Panc1 (cell line): ENCODE measurements around the gene OR52K2.

ENCODE experiments used
- CTCF ChIP-seq: fragments of 450-650 bp; IDR thresholded peaks from 2 replicates; pipeline ENCODE4 v1.5.1; 2017; ENCODE audit warnings: mild to moderate bottlenecking
- REST ChIP-seq, 2 experiments: IDR thresholded peaks; 2 replicates each; pipeline ENCODE4 v1.6.1; 2011 to 2012; ENCODE audit warnings: low read depth in 2 of 2, control low read depth in 1 of 2, low read length in 1 of 2, mild to moderate bottlenecking in 1 of 2, moderate library complexity in 1 of 2; ENCODE audit not compliant: insufficient read depth in 1 of 2
- TCF7L2 ChIP-seq: IDR thresholded peaks from 2 replicates; pipeline ENCODE4 v1.6.1; 2011; ENCODE audit warnings: mild to moderate bottlenecking, low read depth, low read length, inconsistent platforms

DNA sequence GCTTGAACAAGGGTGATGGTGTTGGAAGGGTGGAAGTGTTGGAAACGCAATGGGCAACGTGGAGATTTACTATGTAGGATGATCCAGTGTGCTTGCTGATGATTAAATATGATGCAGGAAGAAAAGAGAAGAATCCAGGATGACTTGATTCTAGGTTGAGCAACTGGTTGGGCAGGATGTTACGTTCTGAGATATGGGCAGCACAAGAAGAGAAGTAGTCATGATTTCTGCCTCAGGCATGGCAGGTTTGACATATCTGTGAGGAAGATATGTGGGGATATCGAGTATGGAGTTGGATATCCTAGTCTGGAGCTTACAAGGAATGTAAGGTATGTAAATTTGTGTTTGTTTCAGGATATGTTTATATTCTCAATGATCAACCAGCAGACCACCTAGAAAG lies 35.2 kb downstream of the OR52K2 start:
- no peak for TF ChIP-seq CTCF
- TF ChIP-seq REST (IDR thresholded peaks at IDR 0.05; ENCODE audit: insufficient read depth in 1 of 2, low read depth in 2 of 2, low read length in 1 of 2), result no peak
- TF ChIP-seq TCF7L2, result no peak
